OCI-LY3 (cell line): ENCODE measurements around the gene SCN1B.

Experiments used
- CTCF ChIP-seq: fragments of 200-600, 300-600 bp; sonication (generic); IDR thresholded peaks from 2 replicates; pipeline ENCODE4 v1.5.1; 2014; ENCODE audit warnings: antibody characterized with exemption, low read length, low read depth
- EZH2phosphoT487 ChIP-seq: fragments of 200-600 bp; shearing (Covaris generic); IDR thresholded peaks from 2 replicates; pipeline ENCODE4 v1.6.1; 2018; ENCODE audit warnings: antibody characterized with exemption, mixed run types, low read depth

- no peak for TF ChIP-seq CTCF
- no peak for TF ChIP-seq EZH2phosphoT487
Measured at GRCh38 chr19:35038623-35039512, 8.6 kb downstream of the SCN1B start.
